ENCODE data around the gene VCL. TPM values are rescaled to one million over a fixed set of nuclear protein-coding genes. Genes with fewer than 3 reads are reported as not detected.
A peak's percentile ranks its signal among the peaks of the same experiment; 100 is the strongest.

VCL gene
- total RNA-seq, 6 donors from 2014 or later, result 76.5 to 214 (median 133) TPM

GRCh38 chr10:73979809-73980433 is 18.0 kb upstream of the VCL start:
- peak in 1 of 2 donors; percentile 33 for DNase-seq
- ATAC-seq (ENCODE audit: low FRiP score in 2 of 2), result peak; percentile 51 to 80
- H3K4me3 ChIP-seq, result no peak overlapping the region
- H3K27me3 ChIP-seq, result no peaks in the 10 kb centered on the region
- peak overlapping the region; percentile 23 to 55 (median 34) for H3K27ac ChIP-seq
- 51 to 65% methylated on average over 4 of the region's 4 CpGs for WGBS, 2 donors
- no peaks in the 10 kb centered on the region for H3K9me3 ChIP-seq
- H3K36me3 ChIP-seq, result no peaks in the 10 kb centered on the region
- peaks cover 0 to 13% (median 3%) of the 10 kb centered on the region in 4 donors for H3K4me1 ChIP-seq
- TF ChIP-seq CTCF (IDR thresholded peaks at IDR 0.05) (no peak), POLR2AphosphoS5 (IDR thresholded peaks at IDR 0.05) (peak in 1 of 2 donors; percentile 25)

- no peak for ATAC-seq (ENCODE audit: low FRiP score in 2 of 2)
- no peak overlapping the region for H3K4me3 ChIP-seq
- no peaks in the 10 kb centered on the region for H3K27me3 ChIP-seq
- H3K9me3 ChIP-seq, result no peaks in the 10 kb centered on the region
- no peaks in the 10 kb centered on the region for H3K36me3 ChIP-seq
- H3K27ac ChIP-seq, result no peak overlapping the region
- no peak for DNase-seq
- peaks cover 0 to 13% (median 3%) of the 10 kb centered on the region in 4 donors for H3K4me1 ChIP-seq
- 94 to 96% methylated on average over 3 of the region's 3 CpGs for WGBS, 2 donors
- TF ChIP-seq EP300 (IDR thresholded peaks at IDR 0.05) (no peak), POLR2A (IDR thresholded peaks at IDR 0.05) (no peak), CTCF (IDR thresholded peaks at IDR 0.05) (no peak), POLR2AphosphoS5 (IDR thresholded peaks at IDR 0.05) (no peak)
These were observed 16.1 kb upstream of the VCL start for GRCh38 chr10:73981812-73982211.

- H3K27ac ChIP-seq, result peak overlapping the region in 1 of 4 donors; percentile 33
- no peaks in the 10 kb centered on the region for H3K36me3 ChIP-seq
- TF ChIP-seq POLR2A (IDR thresholded peaks at IDR 0.05) (no peak), EP300 (IDR thresholded peaks at IDR 0.05) (no peak), CTCF (IDR thresholded peaks at IDR 0.05) (no peak), POLR2AphosphoS5 (IDR thresholded peaks at IDR 0.05) (no peak)
- no peaks in the 10 kb centered on the region for H3K9me3 ChIP-seq
- no peak overlapping the region for H3K4me3 ChIP-seq
- ATAC-seq (ENCODE audit: low FRiP score in 2 of 2), result no peak
- peaks cover 0 to 13% (median 3%) of the 10 kb centered on the region in 4 donors for H3K4me1 ChIP-seq
- no peak for DNase-seq
- H3K27me3 ChIP-seq, result no peaks in the 10 kb centered on the region
- WGBS, 2 donors, result 36 to 61% methylated on average over 8 of the region's 8 CpGs
These were observed 14.5 kb upstream of the VCL start for GRCh38 chr10:73983096-73984047.

GRCh38 chr10:73989594-73990150 is 8.2 kb upstream of the VCL start:
- no peak for ATAC-seq (ENCODE audit: low FRiP score in 2 of 2)
- H3K36me3 ChIP-seq, result no peaks in the 10 kb centered on the region
- H3K4me1 ChIP-seq, result peaks cover 0 to 9% (median 0%) of the 10 kb centered on the region in 4 donors
- no peak overlapping the region for H3K4me3 ChIP-seq
- TF ChIP-seq CTCF (IDR thresholded peaks at IDR 0.05) (no peak), POLR2A (IDR thresholded peaks at IDR 0.05) (no peak), EP300 (IDR thresholded peaks at IDR 0.05) (no peak), POLR2AphosphoS5 (IDR thresholded peaks at IDR 0.05) (no peak)
- no peaks in the 10 kb centered on the region for H3K9me3 ChIP-seq
- WGBS, 2 donors, result 95 to 98% methylated on average over 2 of the region's 2 CpGs
- H3K27me3 ChIP-seq, result no peaks in the 10 kb centered on the region
- DNase-seq, result no peak
- no peak overlapping the region for H3K27ac ChIP-seq

Data from upper lobe of left lung (tissue), 6 donors.